HT-29 (cell line): ENCODE measurements around the gene PAPSS2. TPM values are rescaled to one million over a fixed set of nuclear protein-coding genes. Genes with fewer than 3 reads are reported as not detected.
A peak's percentile ranks its signal among the peaks of the same experiment; 100 is the strongest.
"Not testable (repeated sequence)": the region's sequence is repeated elsewhere in the genome, so short reads cannot be mapped to it uniquely, and the experiment has no call there.

ENCODE experiments used
- DNase-seq: peaks from one replicate; pipeline ENCODE4 v3.0.0-alpha.2; 2015; ENCODE audit warnings: low spot score
- total RNA-seq: library from RNA; depleted of rRNA; stranded (reverse); fragments of >200 nt; shearing (Covaris generic); gene quantifications from 2 replicates; pipeline ENCODE4 v1.2.3, GENCODE V29; 2014

The PAPSS2 gene
- total RNA-seq, 1 experiment from 2014 or later: 23.2 TPM

GRCh38 chr10:87703771-87704170, 44.1 kb downstream of the PAPSS2 start:
- no peak for DNase-seq

- DNase-seq: peak; percentile 63
Observed at GRCh38 chr10:87705339-87705738, 45.7 kb downstream of the PAPSS2 start.

GRCh38 chr10:87706731-87707130, 47.1 kb downstream of the PAPSS2 start:
- DNase-seq: no peak

GRCh38 chr10:87707254-87707653, 47.6 kb downstream of the PAPSS2 start:
- DNase-seq: no peak

GRCh38 chr10:87712913-87713616, 53.4 kb downstream of the PAPSS2 start:
- no peak for DNase-seq

GRCh38 chr10:87713707-87714106, 54.0 kb downstream of the PAPSS2 start:
- no peak for DNase-seq

- no peak for DNase-seq
Observed at GRCh38 chr10:87715552-87716347, 56.1 kb downstream of the PAPSS2 start.

- no peak for DNase-seq
Observed at GRCh38 chr10:87716348-87716670, 56.6 kb downstream of the PAPSS2 start.

GRCh38 chr10:87720665-87721064, 61.0 kb downstream of the PAPSS2 start:
- no peak for DNase-seq

- no peak for DNase-seq
Observed at GRCh38 chr10:87721781-87722180, 62.1 kb downstream of the PAPSS2 start.

GRCh38 chr10:87722716-87723115, 63.0 kb downstream of the PAPSS2 start:
- DNase-seq: no peak

- no peak for DNase-seq
Observed at GRCh38 chr10:87723500-87723899, 63.8 kb downstream of the PAPSS2 start.

- no peak for DNase-seq
Observed at GRCh38 chr10:87724789-87725188, 65.1 kb downstream of the PAPSS2 start.

GRCh38 chr10:87729940-87730339, 70.3 kb downstream of the PAPSS2 start:
- no peak for DNase-seq

- DNase-seq: no peak
Observed at GRCh38 chr10:87733081-87733480, 73.4 kb downstream of the PAPSS2 start.

GRCh38 chr10:87734987-87735827, 75.5 kb downstream of the PAPSS2 start:
- peak; percentile 71 for DNase-seq

GRCh38 chr10:87738253-87738652, 78.6 kb downstream of the PAPSS2 start:
- not testable (repeated sequence) for DNase-seq

- DNase-seq: no peak
Observed at GRCh38 chr10:87739703-87740102, 80.0 kb downstream of the PAPSS2 start.

GRCh38 chr10:87740254-87740655, 80.6 kb downstream of the PAPSS2 start:
- DNase-seq: peak; percentile 30

- DNase-seq: not testable (repeated sequence)
Observed at GRCh38 chr10:87742992-87743610, 83.4 kb downstream of the PAPSS2 start.

GRCh38 chr10:87744606-87745005, 84.9 kb downstream of the PAPSS2 start:
- no peak for DNase-seq

GRCh38 chr10:87746911-87747310, 87.2 kb downstream of the PAPSS2 start:
- no peak for DNase-seq
